Right atrium auricular region (tissue), 2 donors: ENCODE results near the gene ROM1. TPM values are rescaled to one million over a fixed set of nuclear protein-coding genes. Genes with fewer than 3 reads are reported as not detected.
"Not testable (repeated sequence)": the region's sequence is repeated elsewhere in the genome, so short reads cannot be mapped to it uniquely, and the experiment has no call there.

Experiments
- DNase-seq: peaks from one replicate; pipeline ENCODE4 v3.0.0-alpha.2; 2019; ENCODE audit warnings: low spot score
- H3K27ac ChIP-seq, 2 donors: fragments of 200-600 bp; sonication (generic); 1 replicate in 1 of 2; 2 replicates in 1 of 2; pipeline ENCODE4 v1.5.1; 2016 to 2019
- H3K27me3 ChIP-seq, 2 donors: fragments of 200-600 bp; sonication (generic); one replicate each; pipeline versions ENCODE4 v1.5.1 to v1.6.0; 2017 to 2019
- H3K36me3 ChIP-seq: fragments of 200-600 bp; sonication (generic); one replicate; pipeline ENCODE4 v1.5.1; 2016
- H3K4me1 ChIP-seq, 2 donors: fragments of 200-600 bp; sonication (generic); one replicate each; pipeline versions ENCODE4 v1.5.1 to v1.6.0; 2017 to 2019
- H3K4me3 ChIP-seq, 2 donors: fragments of 200-600 bp; sonication (generic); 1 replicate in 1 of 2; 2 replicates in 1 of 2; pipeline ENCODE4 v1.5.1; 2017 to 2019; ENCODE audit warnings: mild to moderate bottlenecking in 1 of 2, moderate library complexity in 1 of 2
- H3K9me3 ChIP-seq, 2 donors: fragments of 200-600 bp; sonication (generic); one replicate each; pipeline ENCODE4 v1.5.1; 2019
- CTCF ChIP-seq, 2 donors: fragments of 200-600 bp; sonication (generic); IDR thresholded peaks; one replicate each; pipeline ENCODE4 v1.5.1; 2019; ENCODE audit warnings: antibody characterized with exemption in 2 of 2
- total RNA-seq, 2 donors: library from RNA; depleted of rRNA; stranded (reverse); fragments of >200 nt; gene quantifications; one replicate each; pipeline ENCODE4 v1.1.0, GENCODE V29; 2016

Gene ROM1
- total RNA-seq, 2 donors from 2014 or later: 3.2 to 5.3 TPM

- no peaks in the 10 kb centered on the region for H3K9me3 ChIP-seq
- peak overlapping the region in 1 of 2 donors; percentile 85 for H3K4me3 ChIP-seq
- no peaks in the 10 kb centered on the region for H3K27me3 ChIP-seq
- no peak for TF ChIP-seq CTCF (IDR thresholded peaks at IDR 0.05)
- DNase-seq: no peak
- peak overlapping the region; percentile 91 to 96 for H3K27ac ChIP-seq
- peaks cover 0 to 36% of the 10 kb centered on the region in 2 donors for H3K4me1 ChIP-seq
- H3K36me3 ChIP-seq: peaks cover 46% of the 10 kb centered on the region
Observed at GRCh38 chr11:62575837-62576236, 37.2 kb upstream of the ROM1 start.

- peaks cover 0 to 34% of the 10 kb centered on the region in 2 donors for H3K4me1 ChIP-seq
- TF ChIP-seq CTCF (IDR thresholded peaks at IDR 0.05): no peak
- H3K36me3 ChIP-seq: peaks cover 42% of the 10 kb centered on the region
- H3K9me3 ChIP-seq: no peaks in the 10 kb centered on the region
- H3K27me3 ChIP-seq: no peaks in the 10 kb centered on the region
- no peak overlapping the region for H3K4me3 ChIP-seq
- DNase-seq: peak; percentile 66
- H3K27ac ChIP-seq: peak overlapping the region; percentile 91 to 96
Observed at GRCh38 chr11:62577046-62577714, 35.9 kb upstream of the ROM1 start.

GRCh38 chr11:62578541-62578940 is 34.5 kb upstream of the ROM1 start:
- peaks cover 41% of the 10 kb centered on the region for H3K36me3 ChIP-seq
- TF ChIP-seq CTCF (IDR thresholded peaks at IDR 0.05): no peak
- no peak for DNase-seq
- H3K4me1 ChIP-seq: peaks cover 0 to 25% of the 10 kb centered on the region in 2 donors
- H3K9me3 ChIP-seq: no peaks in the 10 kb centered on the region
- H3K27ac ChIP-seq: no peak overlapping the region
- no peak overlapping the region for H3K4me3 ChIP-seq
- H3K27me3 ChIP-seq: no peaks in the 10 kb centered on the region

- TF ChIP-seq CTCF (IDR thresholded peaks at IDR 0.05): no peak
- Histone ChIP-seq H3K36me3 (peaks cover 41% of the 10 kb centered on the region), H3K4me1 (peaks cover 0 to 25% of the 10 kb centered on the region in 2 donors), H3K9me3 (no peaks in the 10 kb centered on the region), H3K27ac (no peak overlapping the region), H3K27me3 (no peaks in the 10 kb centered on the region), H3K4me3 (no peak overlapping the region)
- DNase-seq: no peak
Observed at GRCh38 chr11:62579252-62579651, 33.8 kb upstream of the ROM1 start.

GRCh38 chr11:62580959-62581715 is 31.9 kb upstream of the ROM1 start:
- TF ChIP-seq CTCF (IDR thresholded peaks at IDR 0.05): no peak
- H3K4me3 ChIP-seq: no peak overlapping the region
- H3K27me3 ChIP-seq: no peaks in the 10 kb centered on the region
- peaks cover 49% of the 10 kb centered on the region for H3K36me3 ChIP-seq
- no peak overlapping the region for H3K27ac ChIP-seq
- DNase-seq: no peak
- peaks cover 0 to 8% of the 10 kb centered on the region in 2 donors for H3K4me1 ChIP-seq
- H3K9me3 ChIP-seq: no peaks in the 10 kb centered on the region

- not testable (repeated sequence) for H3K27ac ChIP-seq, H3K27me3 ChIP-seq, DNase-seq, H3K9me3 ChIP-seq, H3K4me3 ChIP-seq, H3K4me1 ChIP-seq
- H3K36me3 ChIP-seq: peaks cover 48% of the 10 kb centered on the region
Observed at GRCh38 chr11:62581735-62582134, 31.3 kb upstream of the ROM1 start.

GRCh38 chr11:62585356-62585755 is 27.7 kb upstream of the ROM1 start:
- not testable (repeated sequence) for DNase-seq, H3K4me3 ChIP-seq, H3K4me1 ChIP-seq, H3K27ac ChIP-seq, H3K27me3 ChIP-seq, H3K9me3 ChIP-seq
- peaks cover 54% of the 10 kb centered on the region for H3K36me3 ChIP-seq
